NCI-H2196 (cell line): Measurements from ENCODE around the gene CDK17.

ENCODE experiments used
- DNase-seq: peaks from one replicate; lab custom pipeline; 2025; ENCODE audit not compliant: unreplicated experiment; lab: John Stamatoyannopoulos, UW

CDK17 gene

GRCh38 chr12:96241846-96242256, 158.4 kb downstream of the CDK17 start:
- DNase-seq, result no peak

- DNase-seq, result no peak
These were observed 158.8 kb downstream of the CDK17 start for GRCh38 chr12:96241431-96241830.

- no peak for DNase-seq
These were observed 159.6 kb downstream of the CDK17 start for GRCh38 chr12:96240656-96241055.

GRCh38 chr12:96239711-96240635, 160.3 kb downstream of the CDK17 start:
- no peak for DNase-seq

GRCh38 chr12:96238336-96239047, 161.7 kb downstream of the CDK17 start:
- DNase-seq, result no peak

GRCh38 chr12:96237465-96238077, 162.7 kb downstream of the CDK17 start:
- DNase-seq, result peak; percentile 28

GRCh38 chr12:96237035-96237434, 163.2 kb downstream of the CDK17 start:
- DNase-seq, result no peak

GRCh38 chr12:96236221-96236822, 163.9 kb downstream of the CDK17 start:
- no peak for DNase-seq

GRCh38 chr12:96235484-96235826, 164.8 kb downstream of the CDK17 start:
- no peak for DNase-seq

- no peak for DNase-seq
These were observed 165.4 kb downstream of the CDK17 start for GRCh38 chr12:96234591-96235483.

- DNase-seq, result peak; percentile 36
These were observed 166.2 kb downstream of the CDK17 start for GRCh38 chr12:96233939-96234461.

GRCh38 chr12:96233168-96233567, 167.1 kb downstream of the CDK17 start:
- DNase-seq, result no peak

- DNase-seq, result no peak
These were observed 169.6 kb downstream of the CDK17 start for GRCh38 chr12:96230646-96231045.

- DNase-seq, result no peak
These were observed 171.5 kb downstream of the CDK17 start for GRCh38 chr12:96228566-96229248.
